ENCODE data around the gene NHERF2. TPM values are rescaled to one million over a fixed set of nuclear protein-coding genes. Genes with fewer than 3 reads are reported as not detected.

NHERF2 gene
- total and polyA plus RNA-seq, 9 of the 15 experiments (the other 6 are each of a cell fraction or from before 2014, with no cell fraction given) = 0.15 to 42.0 (median 12.5) TPM

DNA sequence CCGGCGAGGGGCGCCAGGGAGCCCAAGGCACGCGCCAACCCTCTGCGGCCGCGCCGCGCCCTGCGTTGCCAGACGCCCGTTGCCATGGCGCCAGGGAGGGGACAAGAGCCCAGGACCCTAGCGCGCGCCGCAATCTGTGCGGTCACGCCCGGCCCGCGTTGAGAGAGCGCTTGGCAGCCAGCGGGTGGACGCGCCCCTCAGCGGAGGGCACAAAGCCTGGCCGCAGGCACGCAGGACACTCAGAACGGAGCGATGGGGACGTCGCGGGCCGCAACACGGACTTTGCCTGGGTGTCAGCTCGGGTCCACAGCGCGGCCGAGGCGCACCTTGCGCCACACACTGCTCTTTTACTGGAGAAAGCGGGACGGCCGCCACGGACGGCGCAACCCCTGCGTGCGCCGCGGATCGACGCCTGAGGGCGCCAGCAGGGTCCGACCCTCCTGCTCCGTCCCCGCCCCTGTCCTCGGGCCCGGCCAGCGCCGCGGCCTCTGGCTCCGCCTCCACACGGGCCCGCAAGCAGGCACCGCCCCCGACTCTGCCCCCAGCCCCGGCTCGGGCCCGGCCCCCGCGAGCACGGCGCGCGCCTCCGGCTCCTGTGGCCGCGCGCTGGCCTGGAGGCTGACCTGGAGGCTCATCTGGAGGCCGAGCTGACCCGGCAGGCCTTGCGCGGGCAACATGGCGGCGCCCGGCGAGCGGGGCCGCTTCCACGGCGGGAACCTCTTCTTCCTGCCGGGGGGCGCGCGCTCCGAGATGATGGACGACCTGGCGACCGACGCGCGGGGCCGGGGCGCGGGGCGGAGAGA lies 43.0 kb upstream of the NHERF2 start, which contains the start of gene GFER (continued):
- no peak for TF ChIP-seq CREB3 (tag; conservative IDR thresholded peaks at IDR 0.05; ENCODE audit: low read depth)
- peak; percentile 93 for TF ChIP-seq POLR2G (IDR thresholded peaks at IDR 0.05; ENCODE audit: low read depth, low read length)
- no peak for TF ChIP-seq ZNF655 (CRISPR knock-in tag; IDR thresholded peaks at IDR 0.05)
- no peak for TF ChIP-seq ZNF12 (CRISPR knock-in tag; IDR thresholded peaks at IDR 0.05)
- TF ChIP-seq SETDB1 (IDR thresholded peaks at IDR 0.05; ENCODE audit: low read length) = no peak
- no peak for TF ChIP-seq EHMT2 (IDR thresholded peaks at IDR 0.05)
- peak; percentile 52; the same call in 1 of the 2 replicates for TF ChIP-seq ZNF740 (CRISPR knock-in tag; IDR thresholded peaks at IDR 0.05)
- no peak for TF ChIP-seq ZNF740 (tag; IDR thresholded peaks at IDR 0.05)
- TF ChIP-seq PML (IDR thresholded peaks at IDR 0.05; ENCODE audit: low read length) = peak; percentile 57; the same call in 1 of the 2 replicates
- TF ChIP-seq NRF1 (conservative IDR thresholded peaks at IDR 0.05 in 1 of 2, IDR thresholded peaks at IDR 0.05 in 1 of 2) = peak; percentile 81 to 85
- no peak for TF ChIP-seq MAFK (IDR thresholded peaks at IDR 0.05; ENCODE audit: low read length)
- no peak for TF ChIP-seq ZNF184 (CRISPR knock-in tag; IDR thresholded peaks at IDR 0.05)
- TF ChIP-seq CREB1 (IDR thresholded peaks at IDR 0.05) = no peak
- peak; percentile 64; the same call in 1 of the 2 replicates for TF ChIP-seq CREB1 (CRISPR knock-in tag; IDR thresholded peaks at IDR 0.05)
- no peak for TF ChIP-seq SMC3 (conservative IDR thresholded peaks at IDR 0.05; ENCODE audit: insufficient read depth, low read depth, low read length)
- TF ChIP-seq ZBED1 (IDR thresholded peaks at IDR 0.05) = no peak
- no peak for TF ChIP-seq ZNF436 (CRISPR knock-in tag; IDR thresholded peaks at IDR 0.05)
- TF ChIP-seq, protein P1, sequence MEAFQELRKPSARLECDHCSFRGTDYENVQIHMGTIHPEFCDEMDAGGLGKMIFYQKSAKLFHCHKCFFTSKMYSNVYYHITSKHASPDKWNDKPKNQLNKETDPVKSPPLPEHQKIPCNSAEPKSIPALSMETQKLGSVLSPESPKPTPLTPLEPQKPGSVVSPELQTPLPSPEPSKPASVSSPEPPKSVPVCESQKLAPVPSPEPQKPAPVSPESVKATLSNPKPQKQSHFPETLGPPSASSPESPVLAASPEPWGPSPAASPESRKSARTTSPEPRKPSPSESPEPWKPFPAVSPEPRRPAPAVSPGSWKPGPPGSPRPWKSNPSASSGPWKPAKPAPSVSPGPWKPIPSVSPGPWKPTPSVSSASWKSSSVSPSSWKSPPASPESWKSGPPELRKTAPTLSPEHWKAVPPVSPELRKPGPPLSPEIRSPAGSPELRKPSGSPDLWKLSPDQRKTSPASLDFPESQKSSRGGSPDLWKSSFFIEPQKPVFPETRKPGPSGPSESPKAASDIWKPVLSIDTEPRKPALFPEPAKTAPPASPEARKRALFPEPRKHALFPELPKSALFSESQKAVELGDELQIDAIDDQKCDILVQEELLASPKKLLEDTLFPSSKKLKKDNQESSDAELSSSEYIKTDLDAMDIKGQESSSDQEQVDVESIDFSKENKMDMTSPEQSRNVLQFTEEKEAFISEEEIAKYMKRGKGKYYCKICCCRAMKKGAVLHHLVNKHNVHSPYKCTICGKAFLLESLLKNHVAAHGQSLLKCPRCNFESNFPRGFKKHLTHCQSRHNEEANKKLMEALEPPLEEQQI (IDR thresholded peaks at IDR 0.05) = no peak
- TF ChIP-seq TEAD4 (IDR thresholded peaks at IDR 0.05; ENCODE audit: low read length) = 0 out of 2 replicates have a peak, but pooled peaks have one; percentile 25
- TF ChIP-seq TEAD4 (CRISPR knock-in tag; IDR thresholded peaks at IDR 0.05; ENCODE audit: borderline replicate concordance) = no peak
- no peak for TF ChIP-seq ZNF280B (CRISPR knock-in tag; IDR thresholded peaks at IDR 0.05)
- TF ChIP-seq ZNF699 (CRISPR knock-in tag; IDR thresholded peaks at IDR 0.05; ENCODE audit: insufficient replicate concordance) = no peak

Data from K562 (cell line).